Measurements from ENCODE around the gene CCDC146.
"Not testable (repeated sequence)": the region's sequence is repeated elsewhere in the genome, so short reads cannot be mapped to it uniquely, and the experiment has no call there.

DNA sequence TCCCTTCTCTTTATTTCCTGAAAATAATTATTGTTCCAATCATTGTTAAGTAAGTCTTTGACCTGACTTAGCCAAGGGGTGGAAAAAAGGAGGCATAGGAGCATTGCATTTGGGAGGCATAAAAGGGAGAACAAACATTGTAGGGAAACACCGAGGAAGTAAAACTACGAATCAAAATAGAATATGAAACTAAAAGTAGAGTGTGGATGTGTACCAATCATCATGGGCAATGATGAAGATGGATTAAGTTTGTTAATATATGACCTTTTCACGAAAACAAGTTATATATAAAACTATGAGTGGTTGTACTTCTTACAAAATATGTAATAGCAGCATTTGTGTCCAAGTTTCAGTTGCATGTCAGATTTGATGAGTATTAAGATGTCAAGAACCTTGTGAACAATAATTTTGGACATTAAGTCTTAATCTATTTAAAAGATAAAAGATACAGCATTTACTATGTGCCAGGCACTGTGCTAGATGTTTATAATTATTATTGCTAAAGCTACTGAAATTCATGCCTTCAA is 52.9 kb downstream of the CCDC146 start:
- TF ChIP-seq POLR2A, POLR2AphosphoS5 (IDR thresholded peaks at IDR 0.05; ENCODE audit: low read depth, low read length): not testable (repeated sequence)

Measured in GM12892 (cell line).